Measurements from ENCODE around the gene NEO1.

NEO1 gene

DNA sequence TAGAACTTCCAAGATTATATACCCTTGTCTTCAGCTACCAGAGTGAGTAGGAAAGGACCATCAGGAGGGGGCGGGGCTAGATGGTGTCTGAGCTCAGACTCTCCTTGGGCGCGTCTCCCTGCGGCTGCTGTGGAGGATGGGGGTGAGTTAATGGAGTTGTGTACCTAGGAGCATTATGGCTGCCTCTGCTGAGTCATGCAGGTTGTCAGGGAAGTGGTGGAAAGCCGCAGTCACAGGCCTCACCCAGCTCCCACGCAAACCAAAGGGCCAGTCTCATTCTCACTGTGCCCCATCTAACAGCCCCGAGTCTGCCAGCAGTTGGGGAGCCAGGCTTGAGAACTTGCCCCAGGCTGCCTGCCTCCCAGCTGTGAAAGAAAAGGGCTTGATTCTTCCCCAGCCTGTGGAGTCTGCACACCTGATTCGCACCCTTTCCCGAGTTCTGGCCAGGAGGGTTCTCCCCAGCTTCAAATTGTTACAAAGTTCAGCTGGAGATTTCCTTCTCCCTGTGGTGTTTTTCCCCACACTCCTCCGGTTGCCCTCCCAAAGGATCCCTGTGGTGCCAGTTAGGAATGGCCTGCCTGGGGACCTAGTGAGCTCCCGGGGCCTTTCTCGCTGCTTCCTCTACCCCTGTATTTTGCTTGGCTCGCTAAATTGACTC lies 173.2 kb downstream of the NEO1 start:
- Mint-ChIP-seq H3K27me3 (no peaks in the 10 kb centered on the region), H3K36me3 (ENCODE audit: insufficient read depth) (no peaks in the 10 kb centered on the region), H3K27ac (ENCODE audit: low read depth) (peak overlapping the region; percentile 59), H3K4me3 (no peak overlapping the region), H3K9me3 (no peaks in the 10 kb centered on the region), H3K4me1 (no peaks in the 10 kb centered on the region)
- DNase-seq (ENCODE audit: low spot score in 2 of 2): peak in 1 of 2 donors; percentile 12
- peak; percentile 46 for ATAC-seq (replicated peaks; ENCODE audit: extremely low read depth, poor library complexity, severe bottlenecking)

DNA sequence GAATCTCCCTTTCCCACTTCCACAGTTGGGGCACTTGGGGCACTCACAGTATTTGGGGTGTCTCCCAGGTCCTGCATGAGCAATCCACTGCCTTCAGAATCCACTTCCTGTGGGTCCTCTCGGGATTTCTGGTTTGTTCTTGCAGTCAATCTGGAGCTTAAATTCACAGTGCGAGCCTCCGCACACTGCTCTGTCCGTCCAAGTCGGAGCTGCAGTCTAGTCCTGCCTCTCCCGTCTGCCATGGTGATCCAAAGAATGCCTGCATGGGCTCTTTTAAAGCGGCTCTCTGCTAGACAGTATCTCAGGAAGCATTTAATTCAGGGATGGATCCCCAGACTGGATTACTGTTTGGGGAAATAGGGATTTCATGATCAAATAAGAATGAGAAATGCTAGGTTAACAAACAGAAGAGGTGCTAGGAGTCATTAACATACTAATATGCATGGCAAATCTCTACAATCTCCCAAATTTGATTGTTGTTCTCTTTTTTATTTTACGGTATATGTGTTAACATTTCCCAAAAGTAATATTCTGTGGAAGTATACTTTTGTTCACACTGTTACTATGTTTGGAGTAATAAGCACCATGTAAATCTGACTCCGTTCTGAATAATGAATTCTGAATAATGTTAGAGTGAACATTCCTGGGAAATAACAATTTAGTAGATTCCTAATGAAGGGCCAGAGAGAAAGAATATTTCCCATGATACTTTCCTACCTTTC lies 174.0 kb downstream of the NEO1 start:
- H3K4me3 Mint-ChIP-seq: no peak overlapping the region
- ATAC-seq (replicated peaks; ENCODE audit: extremely low read depth, poor library complexity, severe bottlenecking): no peak

DNA sequence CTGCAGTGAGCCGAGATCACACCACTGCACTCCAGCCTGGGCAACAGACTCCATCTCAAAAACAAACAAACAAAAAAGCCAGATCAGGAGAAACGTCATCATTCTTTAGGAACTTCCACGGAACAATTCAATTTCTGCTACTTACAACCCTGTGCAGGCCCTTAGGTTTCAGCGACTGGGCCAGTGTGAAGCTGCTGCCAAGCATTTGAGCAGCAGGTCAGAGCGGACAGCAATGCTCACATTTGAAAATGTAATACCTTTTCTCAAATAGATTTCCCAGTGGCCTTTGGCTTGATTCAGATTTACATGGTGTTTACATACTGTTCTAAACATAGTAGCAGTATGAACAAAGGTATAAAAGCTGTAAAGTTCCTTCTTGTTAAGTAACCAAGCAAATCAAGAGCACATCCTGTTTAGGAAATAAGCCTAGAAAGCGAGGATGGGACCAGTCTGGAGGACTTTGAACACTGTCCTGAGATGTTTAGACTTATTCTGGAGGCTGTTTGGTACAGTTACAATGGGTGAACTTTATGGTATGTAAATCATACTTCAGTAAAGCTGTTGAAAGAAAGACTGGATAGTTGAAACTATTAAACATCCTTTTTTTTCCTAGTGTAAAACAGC lies 175.3 kb downstream of the NEO1 start:
- H3K27ac Mint-ChIP-seq (ENCODE audit: low read depth): no peak overlapping the region
- no peaks in the 10 kb centered on the region for H3K9me3 Mint-ChIP-seq
- H3K27me3 Mint-ChIP-seq: no peaks in the 10 kb centered on the region
- DNase-seq (ENCODE audit: low spot score in 2 of 2) (no peak), ATAC-seq (replicated peaks; ENCODE audit: extremely low read depth, poor library complexity, severe bottlenecking) (no peak)
- no peaks in the 10 kb centered on the region for H3K4me1 Mint-ChIP-seq
- no peaks in the 10 kb centered on the region for H3K36me3 Mint-ChIP-seq (ENCODE audit: insufficient read depth)
- H3K4me3 Mint-ChIP-seq: no peak overlapping the region

More for the DNA sequence above, 174.0 kb downstream of the NEO1 start:
- Mint-ChIP-seq H3K27me3 (no peaks in the 10 kb centered on the region), H3K36me3 (ENCODE audit: insufficient read depth) (no peaks in the 10 kb centered on the region), H3K9me3 (no peaks in the 10 kb centered on the region), H3K4me1 (no peaks in the 10 kb centered on the region), H3K27ac (ENCODE audit: low read depth) (peak overlapping the region; percentile 59)
- no peak for DNase-seq (ENCODE audit: low spot score in 2 of 2)

DNA sequence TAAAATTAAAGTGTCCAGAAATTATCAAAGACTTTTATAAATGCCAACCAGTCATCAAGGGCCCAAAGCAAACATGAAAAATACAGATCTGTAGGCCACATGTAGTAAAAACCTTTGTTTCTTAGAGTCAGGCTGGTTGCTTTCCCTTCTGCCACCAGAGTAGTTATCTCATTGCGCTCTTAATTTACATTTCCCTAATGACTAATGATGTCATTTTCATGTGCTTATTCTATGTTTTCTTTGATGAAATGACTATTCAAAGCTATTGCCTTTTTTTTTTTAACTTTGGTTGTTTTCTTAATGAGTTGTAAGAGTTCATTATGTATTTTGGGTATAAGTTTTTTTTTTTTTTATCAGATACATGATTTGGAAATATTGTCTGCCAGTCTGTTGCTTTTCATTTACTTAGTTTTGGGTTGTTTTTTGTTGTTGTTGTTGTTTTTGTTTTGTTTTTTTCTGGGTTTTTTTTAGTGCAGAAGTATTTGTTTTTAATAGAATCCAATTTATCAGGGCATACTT lies 175.9 kb downstream of the NEO1 start:
- H3K36me3 Mint-ChIP-seq (ENCODE audit: insufficient read depth): no peaks in the 10 kb centered on the region
- H3K27me3 Mint-ChIP-seq: no peaks in the 10 kb centered on the region
- ATAC-seq (replicated peaks; ENCODE audit: extremely low read depth, poor library complexity, severe bottlenecking): no peak
- DNase-seq (ENCODE audit: low spot score in 2 of 2): no peak
- H3K9me3 Mint-ChIP-seq: no peaks in the 10 kb centered on the region
- H3K4me1 Mint-ChIP-seq: no peaks in the 10 kb centered on the region
- no peak overlapping the region for H3K4me3 Mint-ChIP-seq
- H3K27ac Mint-ChIP-seq (ENCODE audit: low read depth): no peak overlapping the region

DNA sequence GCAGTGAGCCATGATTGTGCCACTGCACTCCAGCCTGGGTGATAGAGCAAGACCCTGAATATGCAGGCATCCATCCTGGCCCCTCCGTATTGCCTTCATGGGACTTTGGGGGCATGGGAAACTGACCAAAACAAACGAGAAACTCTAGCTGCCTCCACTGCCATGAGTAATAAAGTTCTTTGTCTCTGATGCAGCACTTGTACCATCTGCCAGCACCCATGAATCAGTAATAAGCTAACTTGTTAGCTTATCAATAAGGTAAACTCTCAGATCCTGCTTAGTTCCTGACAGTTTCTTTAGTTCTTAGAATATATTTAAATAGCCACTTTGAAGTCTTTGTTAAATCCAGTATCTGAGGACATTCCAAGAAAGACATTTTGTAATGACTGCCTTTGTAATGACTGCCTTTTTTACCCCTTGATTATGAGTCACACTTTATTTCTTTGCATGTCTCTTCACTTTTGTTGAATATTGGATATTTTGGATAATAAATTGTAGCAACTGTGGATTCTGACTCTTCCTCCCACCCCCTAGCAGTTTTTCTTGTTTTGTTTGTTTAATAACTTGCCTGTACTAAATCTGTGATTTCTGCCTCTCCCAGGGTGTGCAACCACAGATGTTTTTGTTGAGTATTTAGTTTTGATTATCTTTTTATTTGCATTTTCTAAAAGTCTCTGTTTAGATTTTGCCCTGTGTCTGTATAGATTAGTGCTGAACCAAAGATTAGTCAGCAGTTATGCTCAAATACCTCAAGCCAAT lies 179.6 kb downstream of the NEO1 start:
- H3K27me3 Mint-ChIP-seq: no peaks in the 10 kb centered on the region
- H3K4me1 Mint-ChIP-seq: no peaks in the 10 kb centered on the region
- H3K27ac Mint-ChIP-seq (ENCODE audit: low read depth): no peak overlapping the region
- ATAC-seq (replicated peaks; ENCODE audit: extremely low read depth, poor library complexity, severe bottlenecking) (no peak), DNase-seq (ENCODE audit: low spot score in 2 of 2) (no peak)
- H3K4me3 Mint-ChIP-seq: no peak overlapping the region
- no peaks in the 10 kb centered on the region for H3K9me3 Mint-ChIP-seq
- no peaks in the 10 kb centered on the region for H3K36me3 Mint-ChIP-seq (ENCODE audit: insufficient read depth)

- no peak overlapping the region for H3K27ac Mint-ChIP-seq (ENCODE audit: low read depth)
- no peak overlapping the region for H3K4me3 Mint-ChIP-seq
- no peaks in the 10 kb centered on the region for H3K9me3 Mint-ChIP-seq
- H3K4me1 Mint-ChIP-seq: no peaks in the 10 kb centered on the region
- H3K36me3 Mint-ChIP-seq (ENCODE audit: insufficient read depth): peaks cover 2% of the 10 kb centered on the region
- no peaks in the 10 kb centered on the region for H3K27me3 Mint-ChIP-seq
- DNase-seq (ENCODE audit: low spot score in 2 of 2) (no peak), ATAC-seq (replicated peaks; ENCODE audit: extremely low read depth, poor library complexity, severe bottlenecking) (no peak)
Observed at GRCh38 chr15:73232776-73233175, 180.5 kb downstream of the NEO1 start.

- Mint-ChIP-seq H3K27ac (ENCODE audit: low read depth) (no peak overlapping the region), H3K9me3 (no peaks in the 10 kb centered on the region), H3K36me3 (ENCODE audit: insufficient read depth) (peaks cover 2% of the 10 kb centered on the region), H3K4me3 (no peak overlapping the region), H3K4me1 (no peaks in the 10 kb centered on the region), H3K27me3 (no peaks in the 10 kb centered on the region)
- no peak for DNase-seq (ENCODE audit: low spot score in 2 of 2)
- no peak for ATAC-seq (replicated peaks; ENCODE audit: extremely low read depth, poor library complexity, severe bottlenecking)
Observed at GRCh38 chr15:73233623-73234022, 181.4 kb downstream of the NEO1 start.

GRCh38 chr15:73237910-73238309 lies 185.6 kb downstream of the NEO1 start:
- no peak for DNase-seq (ENCODE audit: low spot score in 2 of 2)
- H3K9me3 Mint-ChIP-seq: no peaks in the 10 kb centered on the region
- no peaks in the 10 kb centered on the region for H3K4me1 Mint-ChIP-seq
- H3K4me3 Mint-ChIP-seq: no peak overlapping the region
- ATAC-seq (replicated peaks; ENCODE audit: extremely low read depth, poor library complexity, severe bottlenecking): no peak
- H3K27me3 Mint-ChIP-seq: no peaks in the 10 kb centered on the region
- H3K36me3 Mint-ChIP-seq (ENCODE audit: insufficient read depth): peaks cover 2% of the 10 kb centered on the region
- no peak overlapping the region for H3K27ac Mint-ChIP-seq (ENCODE audit: low read depth)

GRCh38 chr15:73239564-73240215 lies 187.4 kb downstream of the NEO1 start:
- Mint-ChIP-seq H3K4me1 (no peaks in the 10 kb centered on the region), H3K4me3 (no peak overlapping the region), H3K36me3 (ENCODE audit: insufficient read depth) (peaks cover 2% of the 10 kb centered on the region), H3K9me3 (no peaks in the 10 kb centered on the region), H3K27ac (ENCODE audit: low read depth) (no peak overlapping the region), H3K27me3 (no peaks in the 10 kb centered on the region)
- DNase-seq (ENCODE audit: low spot score in 2 of 2): no peak
- ATAC-seq (replicated peaks; ENCODE audit: extremely low read depth, poor library complexity, severe bottlenecking): no peak

DNA sequence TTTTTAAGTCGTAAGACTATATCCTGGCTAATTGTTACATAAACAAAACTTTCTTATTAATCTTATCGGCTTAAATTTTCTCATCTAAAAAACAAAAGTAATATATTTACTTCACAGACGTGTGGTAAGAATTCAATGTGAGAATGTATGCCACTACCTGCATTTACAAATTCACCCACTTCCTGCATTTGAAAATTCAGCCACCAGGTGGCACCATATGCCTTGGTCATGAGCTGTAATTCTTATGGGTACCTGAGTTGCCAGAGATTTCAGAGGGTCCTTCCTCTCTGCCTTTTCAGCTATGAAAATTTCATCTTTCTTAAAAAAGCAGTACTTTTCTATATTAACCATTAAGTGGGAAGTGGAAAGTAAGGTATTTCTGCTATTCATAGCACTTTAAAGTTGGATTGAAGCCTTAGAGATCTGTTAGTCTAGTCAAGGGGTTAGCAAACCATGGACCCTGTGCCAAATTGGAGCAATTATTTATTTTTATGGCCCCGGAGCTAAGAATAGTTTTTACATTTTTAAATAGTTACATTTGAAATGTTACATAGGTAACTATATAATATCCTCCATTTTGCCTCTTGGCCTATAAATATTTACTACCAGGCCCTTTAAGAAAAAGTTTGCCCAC lies 188.7 kb downstream of the NEO1 start:
- Mint-ChIP-seq H3K27ac (ENCODE audit: low read depth) (no peak overlapping the region), H3K9me3 (no peaks in the 10 kb centered on the region), H3K27me3 (no peaks in the 10 kb centered on the region), H3K36me3 (ENCODE audit: insufficient read depth) (peaks cover 5% of the 10 kb centered on the region), H3K4me1 (no peaks in the 10 kb centered on the region), H3K4me3 (no peak overlapping the region)
- ATAC-seq (replicated peaks; ENCODE audit: extremely low read depth, poor library complexity, severe bottlenecking) (no peak), DNase-seq (ENCODE audit: low spot score in 2 of 2) (peak; percentile 58 to 60)

DNA sequence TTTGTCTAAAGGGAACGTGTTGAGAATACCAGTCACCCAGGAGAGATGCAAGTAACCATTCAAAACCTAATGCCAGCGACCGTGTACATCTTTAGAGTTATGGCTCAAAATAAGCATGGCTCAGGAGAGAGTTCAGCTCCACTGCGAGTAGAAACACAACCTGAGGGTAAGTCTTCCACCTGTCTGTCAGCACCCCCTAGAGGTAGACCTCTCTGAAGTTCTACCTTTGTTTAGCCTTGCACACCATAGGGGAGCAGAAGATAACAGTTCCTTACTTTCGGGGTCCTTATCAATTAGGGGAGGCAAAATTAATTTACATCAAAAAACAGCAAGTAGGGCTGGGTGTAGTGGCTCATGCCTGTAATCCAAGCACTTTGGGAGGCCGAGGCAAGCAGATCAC lies 192.1 kb downstream of the NEO1 start:
- H3K4me1 Mint-ChIP-seq: no peaks in the 10 kb centered on the region

GRCh38 chr15:73246439-73246838 lies 194.2 kb downstream of the NEO1 start:
- Mint-ChIP-seq H3K4me3 (no peak overlapping the region), H3K27me3 (no peaks in the 10 kb centered on the region), H3K27ac (ENCODE audit: low read depth) (no peak overlapping the region), H3K4me1 (no peaks in the 10 kb centered on the region), H3K9me3 (no peaks in the 10 kb centered on the region), H3K36me3 (ENCODE audit: insufficient read depth) (peaks cover 3% of the 10 kb centered on the region)
- ATAC-seq (replicated peaks; ENCODE audit: extremely low read depth, poor library complexity, severe bottlenecking) (no peak), DNase-seq (ENCODE audit: low spot score in 2 of 2) (no peak)

More for the DNA sequence above, 192.1 kb downstream of the NEO1 start:
- no peak for ATAC-seq (replicated peaks; ENCODE audit: extremely low read depth, poor library complexity, severe bottlenecking)
- no peak overlapping the region for H3K27ac Mint-ChIP-seq (ENCODE audit: low read depth)
- H3K27me3 Mint-ChIP-seq: no peaks in the 10 kb centered on the region
- DNase-seq (ENCODE audit: low spot score in 2 of 2): no peak
- peaks cover 3% of the 10 kb centered on the region for H3K36me3 Mint-ChIP-seq (ENCODE audit: insufficient read depth)
- no peaks in the 10 kb centered on the region for H3K9me3 Mint-ChIP-seq
- no peak overlapping the region for H3K4me3 Mint-ChIP-seq
